ENCODE measurements around the gene DCLK2.

The DCLK2 gene

GRCh38 chr4:150212485-150212884 is 134.2 kb downstream of the DCLK2 start:
- DNase-seq = no peak

- DNase-seq = no peak
Observed at GRCh38 chr4:150212927-150213326, 134.7 kb downstream of the DCLK2 start.

GRCh38 chr4:150215601-150216000 is 137.4 kb downstream of the DCLK2 start:
- DNase-seq = no peak

GRCh38 chr4:150216726-150217125 is 138.5 kb downstream of the DCLK2 start:
- DNase-seq = no peak

- DNase-seq = no peak
Observed at GRCh38 chr4:150217192-150217591, 138.9 kb downstream of the DCLK2 start.

GRCh38 chr4:150217808-150218207 is 139.6 kb downstream of the DCLK2 start:
- no peak for DNase-seq

GRCh38 chr4:150218447-150218846 is 140.2 kb downstream of the DCLK2 start:
- DNase-seq = no peak

GRCh38 chr4:150219841-150220240 is 141.6 kb downstream of the DCLK2 start:
- DNase-seq = no peak

- DNase-seq = no peak
Observed at GRCh38 chr4:150224896-150225591, 146.8 kb downstream of the DCLK2 start.

- no peak for DNase-seq
Observed at GRCh38 chr4:150229520-150229919, 151.3 kb downstream of the DCLK2 start.

- no peak for DNase-seq
Observed at GRCh38 chr4:150230561-150230960, 152.3 kb downstream of the DCLK2 start.

GRCh38 chr4:150231107-150231770 is 153.0 kb downstream of the DCLK2 start:
- no peak for DNase-seq

- no peak for DNase-seq
Observed at GRCh38 chr4:150232029-150232428, 153.8 kb downstream of the DCLK2 start.

GRCh38 chr4:150234246-150234645 is 156.0 kb downstream of the DCLK2 start:
- DNase-seq = no peak

- DNase-seq = no peak
Observed at GRCh38 chr4:150235317-150235716, 157.1 kb downstream of the DCLK2 start.

GRCh38 chr4:150235808-150236271 is 157.6 kb downstream of the DCLK2 start:
- no peak for DNase-seq

GRCh38 chr4:150236626-150237025 is 158.4 kb downstream of the DCLK2 start:
- no peak for DNase-seq

- no peak for DNase-seq
Observed at GRCh38 chr4:150237110-150237872, 159.0 kb downstream of the DCLK2 start.

- no peak for DNase-seq
Observed at GRCh38 chr4:150238591-150238990, 160.3 kb downstream of the DCLK2 start.

GRCh38 chr4:150240011-150240410 is 161.8 kb downstream of the DCLK2 start:
- no peak for DNase-seq

GRCh38 chr4:150242820-150243458 is 164.7 kb downstream of the DCLK2 start:
- no peak for DNase-seq

GRCh38 chr4:150243932-150244331 is 165.7 kb downstream of the DCLK2 start:
- DNase-seq = no peak

GRCh38 chr4:150244600-150244999 is 166.4 kb downstream of the DCLK2 start:
- no peak for DNase-seq
